CD4-positive, CD25-positive, alpha-beta regulatory T cell (primary cell): Measurements from ENCODE around the gene TP73. TPM values are rescaled to one million over a fixed set of nuclear protein-coding genes. Genes with fewer than 3 reads are reported as not detected.
A peak's percentile ranks its signal among the peaks of the same experiment; 100 is the strongest.

Experiments used
- ATAC-seq, 2 donors: fragments of 150-1000 bp; cut with Tn5 transposase; one replicate each; pipeline ENCODE4 v1.10.0; 2021; ENCODE audit warnings: low read depth in 2 of 2, moderate number of reproducible peaks in 2 of 2, moderate library complexity in 1 of 2
- DNase-seq, 3 donors: peaks; one replicate each; pipeline versions ENCODE4 v3.0.0 to v3.0.0-alpha.2; 2012 to 2022; ENCODE audit warnings: mixed read lengths in 1 of 3
- H3K27ac ChIP-seq: one replicate; pipeline ENCODE4 v1.7.0; 2013; ENCODE audit warnings: mild to moderate bottlenecking, low read length; ENCODE audit not compliant: insufficient read depth, poor library complexity, severe bottlenecking
- H3K27me3 ChIP-seq: one replicate; pipeline ENCODE4 v1.7.0; 2013; ENCODE audit warnings: low read length; ENCODE audit not compliant: control insufficient read depth, insufficient read depth
- H3K36me3 ChIP-seq: one replicate; pipeline ENCODE4 v1.7.0; 2013; ENCODE audit warnings: mild to moderate bottlenecking, low read length, moderate library complexity; ENCODE audit not compliant: control insufficient read depth, insufficient read depth
- H3K4me1 ChIP-seq: 2 replicates; pipeline ENCODE4 v1.7.0; 2013; ENCODE audit warnings: mild to moderate bottlenecking, low read length; ENCODE audit not compliant: insufficient read depth, control insufficient read depth, poor library complexity, severe bottlenecking
- H3K4me3 ChIP-seq: one replicate; pipeline ENCODE4 v1.7.0; 2013; ENCODE audit warnings: low read depth, mild to moderate bottlenecking, low read length, moderate library complexity
- H3K9me3 ChIP-seq, 2 experiments: 1 replicate in 1 of 2; 2 replicates in 1 of 2; pipeline ENCODE4 v1.7.0; 2013; ENCODE audit warnings: low read length in 2 of 2, mild to moderate bottlenecking in 1 of 2, moderate library complexity in 1 of 2; ENCODE audit not compliant: control insufficient read depth in 2 of 2
- H3K27ac Mint-ChIP-seq, 3 donors: one replicate each; pipeline ENCODE4 v1.8.0; 2020 to 2022; ENCODE audit warnings: mild to moderate bottlenecking in 3 of 3, mixed read lengths in 3 of 3, moderate library complexity in 2 of 3
- H3K27me3 Mint-ChIP-seq: one replicate; pipeline ENCODE4 v1.8.0; 2022; ENCODE audit warnings: mild to moderate bottlenecking, mixed read lengths
- H3K36me3 Mint-ChIP-seq: one replicate; pipeline ENCODE4 v1.8.0; 2020; ENCODE audit warnings: mixed read lengths
- H3K4me1 Mint-ChIP-seq, 4 donors: one replicate each; pipeline ENCODE4 v1.8.0; 2020 to 2022; ENCODE audit warnings: mixed read lengths in 4 of 4, mild to moderate bottlenecking in 1 of 4
- H3K4me3 Mint-ChIP-seq, 4 donors: one replicate each; pipeline ENCODE4 v1.8.0; 2020 to 2022; ENCODE audit warnings: mild to moderate bottlenecking in 4 of 4, mixed read lengths in 4 of 4, moderate library complexity in 3 of 4
- H3K9me3 Mint-ChIP-seq, 7 donors: one replicate each; pipeline ENCODE4 v1.8.0; 2020 to 2022; ENCODE audit warnings: mixed read lengths in 7 of 7, mild to moderate bottlenecking in 3 of 7, moderate library complexity in 2 of 7
- polyA plus RNA-seq, 4 donors: library from polyadenylated mRNA; unstranded; fragments of 300-500 nt; fragmentation: Illumina TruSeq; gene quantifications; one replicate each; pipeline ENCODE4 v1.2.3, GENCODE V29; 2021
- total RNA-seq: library from RNA; stranded (reverse); gene quantifications from one replicate; pipeline ENCODE4 v1.2.3, GENCODE V29; 2022

The TP73 gene
- total and polyA plus RNA-seq, 5 donors from 2014 or later, result 0.08 to 0.12 TPM; not detected in 3

DNA sequence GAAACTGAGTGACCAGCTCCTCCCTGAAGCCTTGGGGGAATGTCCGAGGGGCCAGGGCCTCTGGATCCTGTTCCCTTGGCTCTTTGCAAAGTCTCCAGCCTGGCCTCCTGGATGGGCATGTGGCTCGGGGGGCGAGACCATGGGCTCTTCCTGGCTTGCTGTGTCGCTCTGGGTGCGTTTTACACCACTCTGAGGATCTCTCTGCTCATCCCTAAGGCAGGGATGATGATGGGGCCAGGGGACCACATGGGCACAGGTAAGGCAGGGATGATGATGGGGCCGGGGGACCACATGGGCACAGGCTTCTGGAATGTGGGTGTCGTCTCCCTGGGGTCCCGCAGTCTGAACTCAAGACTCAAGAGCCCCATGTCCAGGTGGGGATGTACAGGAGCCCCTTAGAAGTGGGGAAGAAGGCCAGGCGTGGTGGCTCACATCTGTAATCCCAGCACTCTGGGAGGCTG, 17.7 kb downstream of the TP73 start:
- no peaks in the 10 kb centered on the region for H3K9me3 ChIP-seq
- H3K36me3 ChIP-seq, result no peaks in the 10 kb centered on the region
- H3K4me3 Mint-ChIP-seq, result no peak overlapping the region
- no peaks in the 10 kb centered on the region for H3K4me1 ChIP-seq
- H3K4me3 ChIP-seq, result no peak overlapping the region
- no peak overlapping the region for H3K27ac ChIP-seq
- no peaks in the 10 kb centered on the region for H3K27me3 ChIP-seq
- DNase-seq (no peak), ATAC-seq (no peak)
- H3K27me3 Mint-ChIP-seq, result peaks cover 6% of the 10 kb centered on the region
- peaks cover 0 to 5% (median 0%) of the 10 kb centered on the region in 4 donors for H3K4me1 Mint-ChIP-seq
- no peaks in the 10 kb centered on the region for H3K36me3 Mint-ChIP-seq
- peak overlapping the region in 1 of 3 donors; percentile 9 for H3K27ac Mint-ChIP-seq
- H3K9me3 Mint-ChIP-seq, result no peaks in the 10 kb centered on the region

- Mint-ChIP-seq H3K9me3 (no peaks in the 10 kb centered on the region), H3K27me3 (peaks cover 9% of the 10 kb centered on the region), H3K4me3 (no peak overlapping the region), H3K36me3 (no peaks in the 10 kb centered on the region), H3K27ac (no peak overlapping the region), H3K4me1 (peaks cover 0 to 5% (median 0%) of the 10 kb centered on the region in 4 donors)
- H3K27ac ChIP-seq, result no peak overlapping the region
- H3K4me1 ChIP-seq, result no peaks in the 10 kb centered on the region
- H3K9me3 ChIP-seq, result no peaks in the 10 kb centered on the region
- no peak overlapping the region for H3K4me3 ChIP-seq
- ATAC-seq, result no peak
- no peak for DNase-seq
- no peaks in the 10 kb centered on the region for H3K27me3 ChIP-seq
- H3K36me3 ChIP-seq, result no peaks in the 10 kb centered on the region
These were observed 18.5 kb downstream of the TP73 start for GRCh38 chr1:3670823-3671265.

GRCh38 chr1:3671371-3672180, 19.3 kb downstream of the TP73 start:
- Histone ChIP-seq H3K27ac (no peak overlapping the region), H3K4me1 (no peaks in the 10 kb centered on the region), H3K36me3 (no peaks in the 10 kb centered on the region), H3K9me3 (no peaks in the 10 kb centered on the region), H3K27me3 (no peaks in the 10 kb centered on the region), H3K4me3 (no peak overlapping the region)
- no peak overlapping the region for H3K4me3 Mint-ChIP-seq
- H3K27ac Mint-ChIP-seq, result peak overlapping the region in 1 of 3 donors; percentile 85
- H3K27me3 Mint-ChIP-seq, result peaks cover 5% of the 10 kb centered on the region
- peaks cover 0 to 5% (median 0%) of the 10 kb centered on the region in 4 donors for H3K4me1 Mint-ChIP-seq
- no peaks in the 10 kb centered on the region for H3K36me3 Mint-ChIP-seq
- no peak for DNase-seq
- H3K9me3 Mint-ChIP-seq, result no peaks in the 10 kb centered on the region
- no peak for ATAC-seq

DNA sequence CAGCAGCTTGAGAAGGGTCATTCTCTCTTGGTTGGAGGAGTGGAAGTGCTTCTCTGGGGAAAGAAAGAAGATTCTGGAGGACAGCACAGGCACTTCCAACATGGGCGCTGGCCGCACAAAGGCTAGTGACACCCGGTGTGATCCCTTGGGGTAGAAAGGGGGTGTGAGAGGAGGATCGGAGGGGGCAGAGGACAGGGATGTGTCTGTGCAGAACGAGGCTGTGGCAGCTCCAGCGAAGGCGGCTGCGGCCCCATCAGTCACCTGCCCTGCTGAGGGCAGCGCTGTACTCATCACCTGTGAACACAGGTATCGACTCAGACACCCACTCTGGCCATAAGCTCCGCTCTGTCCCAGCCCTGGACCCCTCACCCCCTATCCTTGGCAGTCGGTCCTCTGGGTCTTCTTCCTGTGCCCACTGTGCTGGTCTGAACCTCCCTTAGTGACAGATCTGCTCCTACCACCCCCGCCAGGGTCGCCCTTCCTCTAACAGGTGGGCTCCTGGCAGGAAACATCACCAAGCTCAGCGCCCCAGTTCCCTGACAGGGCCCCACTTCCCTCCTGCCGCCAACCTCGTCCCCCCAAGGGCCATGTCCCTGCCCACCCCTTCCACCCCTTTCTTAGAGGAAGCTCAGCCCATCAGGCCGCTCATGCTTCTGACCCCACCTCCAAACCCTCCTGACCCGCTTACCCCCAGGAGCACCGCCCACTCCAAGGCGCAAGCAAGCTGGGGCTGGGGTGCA, 20.1 kb downstream of the TP73 start:
- no peaks in the 10 kb centered on the region for H3K9me3 ChIP-seq
- ATAC-seq (no peak), DNase-seq (no peak)
- Mint-ChIP-seq H3K36me3 (no peaks in the 10 kb centered on the region), H3K4me1 (peaks cover 0 to 11% (median 0%) of the 10 kb centered on the region in 4 donors), H3K9me3 (no peaks in the 10 kb centered on the region), H3K27ac (no peak overlapping the region), H3K4me3 (no peak overlapping the region), H3K27me3 (peaks cover 4% of the 10 kb centered on the region)
- no peaks in the 10 kb centered on the region for H3K36me3 ChIP-seq
- no peak overlapping the region for H3K27ac ChIP-seq
- no peaks in the 10 kb centered on the region for H3K4me1 ChIP-seq
- no peaks in the 10 kb centered on the region for H3K27me3 ChIP-seq
- H3K4me3 ChIP-seq, result no peak overlapping the region

DNA sequence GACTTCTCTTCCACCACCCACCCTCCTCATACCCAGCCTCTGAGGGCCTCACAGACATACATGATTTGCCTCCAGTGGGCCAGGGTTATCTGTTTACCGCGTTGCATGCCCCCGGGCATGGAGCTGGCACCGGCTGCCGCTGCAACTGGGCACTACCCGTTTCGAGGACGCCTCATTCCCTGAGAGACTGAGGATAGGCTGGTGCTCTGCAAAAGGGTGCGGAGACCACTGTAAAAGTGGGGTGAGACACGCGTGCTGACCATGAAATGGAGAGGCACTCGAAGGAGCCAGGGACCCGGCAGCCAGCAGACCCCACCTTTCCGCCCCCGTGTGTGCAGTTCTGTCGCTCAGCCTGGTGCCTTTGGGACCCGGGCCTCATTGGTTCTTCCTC, 20.6 kb downstream of the TP73 start:
- Histone ChIP-seq H3K27me3 (no peaks in the 10 kb centered on the region), H3K4me1 (no peaks in the 10 kb centered on the region), H3K36me3 (no peaks in the 10 kb centered on the region), H3K9me3 (no peaks in the 10 kb centered on the region), H3K27ac (no peak overlapping the region), H3K4me3 (no peak overlapping the region)
- H3K27me3 Mint-ChIP-seq, result peaks cover 4% of the 10 kb centered on the region
- no peaks in the 10 kb centered on the region for H3K9me3 Mint-ChIP-seq
- DNase-seq, result no peak
- no peak overlapping the region for H3K4me3 Mint-ChIP-seq
- ATAC-seq, result no peak
- H3K4me1 Mint-ChIP-seq, result peaks cover 0 to 17% (median 2%) of the 10 kb centered on the region in 4 donors
- no peaks in the 10 kb centered on the region for H3K36me3 Mint-ChIP-seq
- no peak overlapping the region for H3K27ac Mint-ChIP-seq

DNA sequence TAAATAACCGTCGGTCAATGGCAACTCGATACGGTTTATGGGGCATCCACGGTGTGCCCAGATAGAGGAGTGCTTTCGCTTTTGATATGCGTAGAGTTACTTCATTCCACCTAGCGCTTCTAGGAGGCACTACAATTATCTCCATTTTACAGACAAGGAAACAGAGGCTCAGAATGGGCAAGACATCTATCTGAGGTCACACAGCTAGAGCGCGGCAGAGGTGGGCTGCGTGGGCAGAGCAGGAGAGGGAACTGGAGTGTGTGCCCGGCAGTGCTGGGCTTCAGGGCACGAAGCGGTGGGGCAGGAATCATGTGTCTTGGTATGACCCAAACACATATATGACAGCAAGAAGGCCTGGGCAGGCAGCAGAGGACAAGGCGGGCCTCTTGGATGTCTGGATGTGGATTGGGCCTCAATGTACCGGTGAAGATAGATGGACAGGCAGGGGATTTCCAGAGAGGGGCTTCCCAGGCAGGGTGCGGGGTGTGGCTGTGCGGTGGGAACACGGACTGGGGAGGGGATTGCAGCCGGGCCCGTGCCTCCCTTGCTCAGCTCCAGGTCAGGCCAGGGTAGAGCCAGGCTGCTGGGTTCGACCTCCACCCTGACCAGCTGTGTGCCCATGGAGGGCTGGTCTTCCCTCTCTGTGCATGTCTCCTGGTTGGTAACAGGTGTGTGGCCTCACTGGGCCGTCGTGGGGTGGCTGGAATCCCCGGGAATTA, 21.2 kb downstream of the TP73 start:
- Histone ChIP-seq H3K9me3 (no peaks in the 10 kb centered on the region), H3K4me3 (no peak overlapping the region), H3K27ac (no peak overlapping the region), H3K36me3 (no peaks in the 10 kb centered on the region), H3K27me3 (no peaks in the 10 kb centered on the region), H3K4me1 (no peaks in the 10 kb centered on the region)
- H3K27me3 Mint-ChIP-seq, result peaks cover 4% of the 10 kb centered on the region
- H3K4me1 Mint-ChIP-seq, result peaks cover 0 to 22% (median 3%) of the 10 kb centered on the region in 4 donors
- no peaks in the 10 kb centered on the region for H3K36me3 Mint-ChIP-seq
- peak overlapping the region in 2 of 3 donors; percentile 49 to 57 for H3K27ac Mint-ChIP-seq
- no peak overlapping the region for H3K4me3 Mint-ChIP-seq
- ATAC-seq (no peak), DNase-seq (no peak)
- no peaks in the 10 kb centered on the region for H3K9me3 Mint-ChIP-seq

DNA sequence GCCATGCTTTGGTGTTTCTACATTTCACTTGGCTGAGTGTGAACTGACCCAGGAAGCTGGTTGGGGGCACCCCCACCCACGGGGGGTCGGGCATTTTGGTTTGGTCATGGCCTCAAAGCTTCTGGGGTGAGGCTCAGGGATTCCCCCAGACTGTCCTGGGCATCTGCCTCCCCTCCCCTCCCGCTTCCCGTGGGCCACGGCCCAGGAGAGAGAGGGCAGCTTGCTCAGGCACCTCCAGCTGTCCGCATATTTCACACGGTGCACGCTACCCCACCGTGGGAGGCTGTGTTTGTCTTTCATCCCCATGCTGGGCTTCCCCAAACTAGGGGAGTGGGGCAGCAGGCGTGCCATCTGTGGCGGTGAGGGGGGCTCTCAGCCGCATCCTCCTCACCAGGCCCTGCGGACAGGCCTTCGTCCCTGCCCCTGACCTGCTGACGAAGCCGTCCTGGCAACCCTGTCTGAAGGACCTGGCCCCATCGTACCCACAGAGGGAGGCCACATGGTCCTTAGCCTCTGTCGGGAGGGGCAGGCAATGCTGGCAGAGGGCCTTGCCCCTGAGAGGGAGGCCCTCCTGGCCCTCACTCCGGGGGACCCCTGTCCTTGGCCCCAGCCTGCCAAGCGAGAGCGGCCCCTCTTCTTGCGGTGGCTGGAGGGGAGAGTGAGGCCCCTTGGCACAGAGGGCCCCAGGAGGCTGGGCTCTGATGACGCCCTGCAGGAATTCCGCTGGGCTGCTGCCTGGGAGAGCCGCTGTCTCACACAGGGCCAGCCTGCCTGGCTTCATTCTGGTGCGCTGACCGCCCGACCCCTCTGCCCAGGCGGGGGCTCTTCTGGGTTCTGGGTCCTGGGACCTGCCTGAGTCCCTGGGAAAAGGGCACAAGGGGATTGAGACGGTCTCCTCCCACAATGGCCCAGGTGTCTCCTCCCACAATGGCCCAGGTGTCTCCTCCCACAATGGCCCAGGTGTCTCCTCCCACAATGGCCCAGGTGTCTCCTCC, 22.1 kb downstream of the TP73 start:
- Histone ChIP-seq H3K4me3 (no peak overlapping the region), H3K9me3 (no peaks in the 10 kb centered on the region), H3K4me1 (no peaks in the 10 kb centered on the region), H3K27me3 (no peaks in the 10 kb centered on the region), H3K27ac (no peak overlapping the region), H3K36me3 (no peaks in the 10 kb centered on the region)
- DNase-seq (no peak), ATAC-seq (no peak)
- H3K4me1 Mint-ChIP-seq, result peaks cover 0 to 29% (median 5%) of the 10 kb centered on the region in 4 donors
- no peaks in the 10 kb centered on the region for H3K36me3 Mint-ChIP-seq
- H3K4me3 Mint-ChIP-seq, result no peak overlapping the region
- H3K27ac Mint-ChIP-seq, result no peak overlapping the region
- no peaks in the 10 kb centered on the region for H3K9me3 Mint-ChIP-seq
- H3K27me3 Mint-ChIP-seq, result peaks cover 4% of the 10 kb centered on the region
